Measurements from ENCODE around the gene OTULINL.

OTULINL gene

GRCh38 chr5:14568333-14568732 lies 13.3 kb upstream of the OTULINL start:
- DNase-seq (ENCODE audit: low read depth) = no peak

GRCh38 chr5:14569948-14570691 lies 11.5 kb upstream of the OTULINL start:
- DNase-seq (ENCODE audit: low read depth) = no peak
- H3K4me3 ChIP-seq (replicated peaks; ENCODE audit: low read depth, low read length) = no peak overlapping the region
- TF ChIP-seq CTCF (IDR thresholded peaks at IDR 0.05; ENCODE audit: low read length, missing control alignments) = no peak

More at GRCh38 chr5:14568333-14568732, 13.3 kb upstream of the OTULINL start:
- no peak overlapping the region for H3K4me3 ChIP-seq (replicated peaks; ENCODE audit: low read depth, low read length)
- no peak for TF ChIP-seq CTCF (IDR thresholded peaks at IDR 0.05; ENCODE audit: low read length, missing control alignments)

- H3K4me3 ChIP-seq (replicated peaks; ENCODE audit: low read depth, low read length) = no peak overlapping the region
- TF ChIP-seq CTCF (IDR thresholded peaks at IDR 0.05; ENCODE audit: low read length, missing control alignments) = no peak
- no peak for DNase-seq (ENCODE audit: low read depth)
Measured at GRCh38 chr5:14571901-14572300, 9.7 kb upstream of the OTULINL start.

GRCh38 chr5:14572385-14572784 lies 9.2 kb upstream of the OTULINL start:
- no peak for TF ChIP-seq CTCF (IDR thresholded peaks at IDR 0.05; ENCODE audit: low read length, missing control alignments)
- DNase-seq (ENCODE audit: low read depth) = no peak

GRCh38 chr5:14572836-14573235 lies 8.8 kb upstream of the OTULINL start:
- no peak for TF ChIP-seq CTCF (IDR thresholded peaks at IDR 0.05; ENCODE audit: low read length, missing control alignments)
- no peak for DNase-seq (ENCODE audit: low read depth)
- no peak overlapping the region for H3K4me3 ChIP-seq (replicated peaks; ENCODE audit: low read depth, low read length)

More at GRCh38 chr5:14572385-14572784, 9.2 kb upstream of the OTULINL start:
- no peak overlapping the region for H3K4me3 ChIP-seq (replicated peaks; ENCODE audit: low read depth, low read length)

GRCh38 chr5:14574096-14574495 lies 7.5 kb upstream of the OTULINL start:
- TF ChIP-seq CTCF (IDR thresholded peaks at IDR 0.05; ENCODE audit: low read length, missing control alignments) = no peak
- no peak for DNase-seq (ENCODE audit: low read depth)
- H3K4me3 ChIP-seq (replicated peaks; ENCODE audit: low read depth, low read length) = no peak overlapping the region
